Muscle layer of colon (tissue), 2 donors: ENCODE results near the gene MPP2.
A peak's percentile ranks its signal among the peaks of the same experiment; 100 is the strongest.

Source experiments
- H3K27ac ChIP-seq: one replicate; pipeline ENCODE4 v1.7.0; 2013; ENCODE audit warnings: low read depth, mild to moderate bottlenecking, low read length, moderate library complexity
- H3K27me3 ChIP-seq, 2 donors: one replicate each; pipeline ENCODE4 v1.7.0; 2013; ENCODE audit warnings: low read length in 2 of 2, mild to moderate bottlenecking in 2 of 2; ENCODE audit not compliant: insufficient read depth in 2 of 2, control insufficient read depth in 1 of 2
- H3K36me3 ChIP-seq: one replicate; pipeline ENCODE4 v1.7.0; 2013; ENCODE audit warnings: mild to moderate bottlenecking, low read length; ENCODE audit not compliant: insufficient read depth
- H3K4me1 ChIP-seq: one replicate; pipeline ENCODE4 v1.7.0; 2013; ENCODE audit warnings: mild to moderate bottlenecking, low read length; ENCODE audit not compliant: insufficient read depth
- H3K4me3 ChIP-seq, 2 donors: one replicate each; pipeline ENCODE4 v1.7.0; 2013; ENCODE audit warnings: low read length in 2 of 2, low read depth in 1 of 2, mild to moderate bottlenecking in 1 of 2, moderate library complexity in 1 of 2
- H3K9ac ChIP-seq: one replicate; pipeline ENCODE4 v1.7.0; 2013; ENCODE audit warnings: low read length
- H3K9me3 ChIP-seq: one replicate; pipeline ENCODE4 v1.7.0; 2013; ENCODE audit warnings: mild to moderate bottlenecking, low read length
- donor health status: abdominal sarcoma.
- donor health status: Adenocarcinoma of cecum.

MPP2 gene

DNA sequence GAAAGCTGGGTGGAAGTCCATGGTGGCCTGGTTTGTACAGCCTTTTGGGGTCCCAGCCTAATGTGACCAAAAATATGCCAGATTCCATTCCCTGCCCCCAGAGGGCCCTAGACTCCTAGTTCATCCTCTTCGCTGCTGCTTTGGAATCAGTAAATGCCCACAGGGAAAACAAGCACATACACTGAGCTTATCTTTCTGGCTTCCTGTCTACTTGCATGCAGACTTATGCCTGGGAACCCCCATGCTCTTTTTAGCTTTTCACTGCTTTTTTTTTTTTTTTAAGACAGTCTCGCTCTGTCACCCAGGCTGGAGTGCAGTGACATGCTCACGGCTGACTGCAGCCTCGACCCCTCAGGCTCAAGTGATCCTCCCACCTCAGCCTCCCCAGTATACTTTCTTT lies 66.5 kb downstream of the MPP2 start:
- Histone ChIP-seq H3K4me3 (no peak overlapping the region), H3K4me1 (no peaks in the 10 kb centered on the region), H3K36me3 (no peaks in the 10 kb centered on the region), H3K27ac (no peak overlapping the region), H3K9me3 (no peaks in the 10 kb centered on the region), H3K9ac (no peak overlapping the region), H3K27me3 (peaks cover 0 to 5% of the 10 kb centered on the region in 2 donors)

DNA sequence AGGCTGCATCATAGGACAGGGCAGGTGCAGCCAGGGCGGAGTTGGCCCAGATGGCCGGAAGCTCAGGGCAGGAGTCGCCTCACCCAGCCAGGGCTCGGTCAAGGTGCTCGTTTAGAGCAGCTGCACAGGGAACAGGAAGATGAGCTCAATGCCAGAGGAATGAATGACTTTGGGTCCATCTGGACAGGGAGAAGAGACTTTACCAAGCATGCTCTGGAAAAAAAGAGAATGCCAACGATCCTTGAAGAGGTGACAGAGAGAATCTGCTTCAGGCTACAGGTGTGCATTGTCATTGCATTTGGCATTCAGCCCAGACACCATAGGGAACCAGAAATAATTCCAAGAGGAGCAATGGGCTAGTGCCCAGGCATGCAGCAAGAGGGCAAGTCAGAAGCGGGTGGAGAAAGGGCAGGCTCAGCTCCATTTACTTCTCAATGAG lies 67.6 kb downstream of the MPP2 start:
- Histone ChIP-seq H3K4me3 (no peak overlapping the region), H3K27ac (no peak overlapping the region), H3K9me3 (no peaks in the 10 kb centered on the region), H3K36me3 (no peaks in the 10 kb centered on the region), H3K27me3 (peaks cover 0 to 5% of the 10 kb centered on the region in 2 donors), H3K4me1 (no peaks in the 10 kb centered on the region), H3K9ac (no peak overlapping the region)

DNA sequence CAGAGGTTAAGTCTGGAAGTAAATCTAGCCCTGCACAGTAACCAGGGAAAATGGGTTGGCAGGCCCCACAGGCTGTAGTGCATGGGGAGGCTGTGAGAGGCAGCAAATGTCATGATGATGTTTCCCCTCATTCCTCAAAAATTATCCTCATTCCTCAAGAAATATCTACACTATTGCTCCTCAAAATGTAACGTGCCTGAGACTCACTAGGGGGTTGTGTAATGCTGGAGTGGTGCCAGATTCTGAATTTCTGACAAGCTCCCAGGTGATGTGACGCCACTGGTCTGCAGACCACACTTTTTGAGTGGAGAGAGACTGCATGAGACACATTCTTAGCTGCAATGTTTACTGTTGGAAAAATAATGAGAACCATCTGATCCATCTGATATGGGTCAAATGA lies 73.2 kb downstream of the MPP2 start:
- Histone ChIP-seq H3K4me1 (peaks cover 13% of the 10 kb centered on the region), H3K9me3 (no peaks in the 10 kb centered on the region), H3K27ac (no peak overlapping the region), H3K4me3 (no peak overlapping the region), H3K36me3 (peaks cover 13% of the 10 kb centered on the region), H3K9ac (no peak overlapping the region), H3K27me3 (no peaks in the 10 kb centered on the region)

DNA sequence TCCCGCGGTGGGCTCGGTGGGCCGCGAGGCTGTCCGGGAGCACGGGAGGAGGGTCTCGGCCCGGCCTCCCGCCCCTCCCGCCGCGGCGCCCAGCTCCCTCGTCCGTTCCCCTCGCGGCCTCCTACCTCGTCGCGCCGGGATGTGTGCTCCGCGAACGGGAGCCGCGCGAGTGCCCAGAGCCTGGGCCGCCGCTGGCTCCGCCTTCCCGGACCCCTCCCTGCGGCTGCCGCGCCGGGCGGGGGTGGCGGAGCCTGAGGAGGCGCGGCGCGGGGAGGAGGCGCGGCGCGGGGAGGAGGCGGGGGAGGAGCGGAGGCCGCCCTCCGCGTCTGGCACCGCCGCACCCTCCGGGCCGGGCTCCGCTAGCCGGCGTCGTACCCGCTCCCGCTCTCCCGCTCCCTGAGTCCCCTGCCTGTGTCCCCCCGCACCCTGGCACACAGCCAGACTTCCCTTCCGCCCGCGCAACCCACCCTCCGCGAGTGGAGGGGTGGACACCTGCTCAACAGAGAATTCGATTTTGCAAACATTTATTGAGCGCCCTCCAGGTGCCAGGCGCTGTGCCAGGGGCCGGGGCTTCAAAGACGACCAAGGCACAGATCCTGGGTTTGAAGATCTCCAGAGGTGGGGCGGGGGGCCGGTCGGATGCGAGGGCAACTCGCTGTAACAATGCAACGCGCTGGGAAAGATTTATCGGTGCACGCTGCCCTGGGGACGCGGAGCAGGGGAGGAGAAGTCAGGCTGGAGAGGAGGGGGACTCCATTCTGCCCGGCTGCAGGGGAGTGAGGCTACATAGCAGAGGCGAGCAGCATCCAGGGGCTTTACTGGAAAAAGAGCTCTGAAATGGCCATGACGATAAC lies 74.1 kb downstream of the MPP2 start, which contains the start of gene MPP3:
Gene MPP3, minus strand, starts transcription at position 171 of the 854 bp plus-strand sequence. CDS start 1,240 bp downstream, outside the sequence.
- peak within 1 kb of the TSS; percentile 68 to 72 for H3K4me3 ChIP-seq
- H3K36me3 ChIP-seq: peaks cover 16% of the 10 kb centered on the region
- no peak within 1 kb of the TSS for H3K9ac ChIP-seq
- H3K9me3 ChIP-seq: no peaks in the 10 kb centered on the region
- no peak within 1 kb of the TSS for H3K27ac ChIP-seq
- H3K27me3 ChIP-seq: no peaks in the 10 kb centered on the region
- H3K4me1 ChIP-seq: peaks cover 13% of the 10 kb centered on the region

DNA sequence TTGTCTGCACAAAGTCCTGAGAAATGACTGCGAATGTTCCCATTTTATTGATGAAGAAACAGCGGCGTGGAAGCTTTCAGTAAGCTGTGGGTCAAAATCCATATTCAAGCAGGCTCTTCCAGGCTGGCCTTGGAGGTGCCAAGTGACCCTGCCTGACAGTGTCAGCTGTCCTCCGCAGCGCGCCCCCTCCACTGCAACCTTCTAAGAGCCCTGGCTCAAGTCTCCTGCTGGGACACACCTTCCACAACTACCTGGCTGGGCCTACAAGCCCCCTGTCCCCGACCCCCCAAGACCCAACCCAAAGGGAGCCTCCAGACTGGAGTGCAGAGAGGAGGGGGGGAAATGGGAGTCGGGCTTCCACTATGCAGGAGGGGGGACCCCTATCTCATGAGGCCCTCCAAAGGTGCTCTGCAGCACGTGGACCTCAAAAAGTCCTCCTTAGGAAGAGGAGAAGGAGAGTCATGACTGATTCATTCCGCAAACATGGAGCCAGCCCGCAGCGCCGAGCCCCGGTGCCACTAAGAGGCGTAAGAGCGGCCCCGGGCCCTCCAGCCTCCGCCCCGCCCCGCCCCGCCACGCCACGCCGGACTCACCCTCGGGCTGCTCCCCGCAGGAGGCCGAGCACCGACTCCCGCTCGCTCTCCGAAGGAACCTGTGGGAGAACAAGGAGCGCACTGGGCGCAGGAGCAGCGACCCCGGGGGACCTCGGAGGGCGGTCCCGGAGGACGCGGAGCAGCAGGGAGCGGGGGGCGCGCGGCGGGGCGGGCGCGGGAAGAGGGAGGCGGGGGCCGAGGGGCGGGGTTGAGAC lies 75.0 kb downstream of the MPP2 start:
- Histone ChIP-seq H3K4me3 (peak overlapping the region; percentile 68 to 72), H3K27me3 (no peaks in the 10 kb centered on the region), H3K36me3 (peaks cover 23% of the 10 kb centered on the region), H3K4me1 (peaks cover 13% of the 10 kb centered on the region), H3K9me3 (no peaks in the 10 kb centered on the region), H3K27ac (no peak overlapping the region), H3K9ac (no peak overlapping the region)

DNA sequence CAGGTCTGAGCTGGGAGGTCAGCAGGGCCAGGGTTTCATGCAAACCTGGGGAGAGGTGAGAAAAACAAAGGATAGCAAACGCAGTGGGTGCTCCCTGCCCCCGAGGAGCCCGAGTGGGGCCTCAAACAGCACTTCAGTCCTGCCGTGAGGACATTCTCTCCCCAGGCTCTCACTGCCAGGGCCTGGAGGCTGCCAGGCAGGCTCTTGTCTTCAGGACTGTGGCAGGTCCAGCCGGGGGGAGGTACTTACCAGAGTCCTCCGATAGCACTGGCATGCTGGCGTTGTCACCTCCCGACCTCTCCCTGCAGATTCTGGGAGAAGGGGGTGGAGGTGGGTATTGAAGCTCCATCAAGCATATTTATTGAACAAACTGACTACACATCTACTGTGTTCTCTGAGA lies 75.7 kb downstream of the MPP2 start:
- no peak overlapping the region for H3K4me3 ChIP-seq

DNA sequence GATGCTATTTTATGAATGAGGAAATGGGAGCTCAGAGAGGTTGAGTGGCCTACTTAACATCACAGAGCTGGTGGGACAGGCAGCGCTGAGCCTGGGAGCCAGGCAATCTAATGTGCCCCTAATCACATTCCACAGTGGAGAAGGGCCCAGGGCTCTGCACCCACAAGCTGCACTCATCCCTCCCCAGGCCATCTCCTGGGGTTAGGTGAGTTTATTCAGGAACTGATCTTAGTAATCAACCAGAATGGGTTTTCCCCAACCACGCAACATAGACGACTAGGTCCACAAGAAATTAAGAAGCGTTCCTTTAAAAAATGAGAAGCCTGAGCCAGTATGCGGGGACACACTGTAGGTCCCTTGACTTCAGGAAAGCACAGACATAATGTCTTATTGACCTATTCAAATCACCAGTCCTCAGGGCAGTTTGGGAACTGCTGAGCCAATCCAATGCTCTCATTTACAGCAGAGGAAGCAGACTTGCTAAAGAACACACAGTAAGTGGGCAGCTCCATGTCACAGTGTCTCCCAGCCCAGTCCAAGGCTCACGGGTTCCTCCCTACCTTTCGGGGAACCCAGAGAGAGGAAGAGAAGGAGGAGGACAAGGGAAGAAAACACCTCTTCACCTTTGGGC lies 76.7 kb downstream of the MPP2 start:
- Histone ChIP-seq H3K9ac (no peak overlapping the region), H3K9me3 (no peaks in the 10 kb centered on the region), H3K4me1 (peaks cover 13% of the 10 kb centered on the region), H3K27ac (no peak overlapping the region), H3K4me3 (no peak overlapping the region), H3K27me3 (no peaks in the 10 kb centered on the region), H3K36me3 (peaks cover 31% of the 10 kb centered on the region)

More for the DNA sequence above, 75.7 kb downstream of the MPP2 start:
- H3K9me3 ChIP-seq: no peaks in the 10 kb centered on the region
- H3K36me3 ChIP-seq: peaks cover 23% of the 10 kb centered on the region
- H3K27me3 ChIP-seq: no peaks in the 10 kb centered on the region
- no peak overlapping the region for H3K27ac ChIP-seq
- no peak overlapping the region for H3K9ac ChIP-seq
- peaks cover 13% of the 10 kb centered on the region for H3K4me1 ChIP-seq

DNA sequence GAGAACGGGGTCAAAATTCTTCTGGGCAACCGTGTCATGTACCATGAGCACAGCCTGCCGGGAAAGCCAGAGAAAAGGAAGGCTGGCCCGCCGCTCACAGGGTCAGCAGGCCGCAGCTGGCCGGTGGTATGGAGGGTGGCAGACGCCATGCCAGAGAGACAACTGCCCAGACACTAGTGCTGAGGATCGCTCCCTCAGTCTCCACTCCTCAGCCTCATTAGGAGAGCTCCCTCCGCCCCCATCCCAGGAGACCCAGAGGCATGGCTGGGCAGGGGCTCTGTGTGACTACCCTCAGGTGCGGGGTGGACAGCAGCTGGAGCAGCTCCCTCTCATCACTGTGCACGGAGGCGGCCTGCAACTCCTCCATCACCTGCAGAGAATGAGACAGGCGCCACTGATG lies 77.6 kb downstream of the MPP2 start:
- Histone ChIP-seq H3K4me1 (peaks cover 13% of the 10 kb centered on the region), H3K36me3 (peaks cover 39% of the 10 kb centered on the region), H3K4me3 (no peak overlapping the region), H3K27ac (no peak overlapping the region), H3K9ac (no peak overlapping the region), H3K9me3 (no peaks in the 10 kb centered on the region), H3K27me3 (no peaks in the 10 kb centered on the region)

DNA sequence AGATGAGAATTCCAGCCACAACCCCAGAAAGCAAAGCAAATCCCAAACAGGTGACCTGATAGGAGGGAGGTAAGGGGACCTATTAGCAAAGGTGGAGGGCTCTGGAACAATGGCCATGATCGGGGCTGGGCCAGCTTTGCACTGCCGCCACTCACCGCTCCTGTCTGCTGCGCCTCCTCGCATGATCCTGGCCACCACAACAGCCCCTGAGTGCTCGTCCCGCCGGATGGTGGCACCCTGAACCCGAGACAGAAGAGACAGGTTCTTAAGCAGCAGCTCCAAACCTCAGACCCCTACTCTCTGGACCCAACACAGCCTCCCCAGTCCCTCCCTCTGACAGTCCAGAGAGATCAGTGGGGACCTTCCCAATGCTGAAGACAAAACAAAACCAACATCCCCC lies 79.7 kb downstream of the MPP2 start:
- Histone ChIP-seq H3K27ac (no peak overlapping the region), H3K36me3 (peaks cover 39% of the 10 kb centered on the region)

DNA sequence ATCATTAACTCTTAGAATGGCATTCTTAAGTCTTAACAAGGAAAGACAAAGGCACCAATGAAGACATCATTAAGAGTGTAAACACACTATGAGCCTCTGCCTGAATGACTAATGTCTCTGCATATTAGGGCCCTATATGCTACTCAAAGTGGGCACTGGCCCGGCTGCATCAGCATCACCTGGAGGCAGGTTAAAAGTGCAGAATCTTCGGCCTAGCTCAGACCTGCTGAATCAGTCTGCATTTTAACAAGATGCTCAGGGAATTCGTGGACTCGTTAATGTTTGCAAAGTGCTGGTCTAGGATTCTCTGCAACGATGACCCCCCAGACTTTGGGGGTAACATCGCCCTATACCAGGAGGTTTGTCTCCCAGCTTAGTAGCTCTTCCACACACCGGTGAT lies 81.1 kb downstream of the MPP2 start:
- Histone ChIP-seq H3K4me3 (no peak overlapping the region), H3K4me1 (no peaks in the 10 kb centered on the region), H3K36me3 (peaks cover 39% of the 10 kb centered on the region), H3K27ac (no peak overlapping the region), H3K9ac (no peak overlapping the region), H3K27me3 (no peaks in the 10 kb centered on the region), H3K9me3 (no peaks in the 10 kb centered on the region)

More for the DNA sequence above, 79.7 kb downstream of the MPP2 start:
- Histone ChIP-seq H3K4me1 (peaks cover 7% of the 10 kb centered on the region), H3K9me3 (no peaks in the 10 kb centered on the region), H3K4me3 (no peak overlapping the region), H3K27me3 (no peaks in the 10 kb centered on the region), H3K9ac (no peak overlapping the region)

DNA sequence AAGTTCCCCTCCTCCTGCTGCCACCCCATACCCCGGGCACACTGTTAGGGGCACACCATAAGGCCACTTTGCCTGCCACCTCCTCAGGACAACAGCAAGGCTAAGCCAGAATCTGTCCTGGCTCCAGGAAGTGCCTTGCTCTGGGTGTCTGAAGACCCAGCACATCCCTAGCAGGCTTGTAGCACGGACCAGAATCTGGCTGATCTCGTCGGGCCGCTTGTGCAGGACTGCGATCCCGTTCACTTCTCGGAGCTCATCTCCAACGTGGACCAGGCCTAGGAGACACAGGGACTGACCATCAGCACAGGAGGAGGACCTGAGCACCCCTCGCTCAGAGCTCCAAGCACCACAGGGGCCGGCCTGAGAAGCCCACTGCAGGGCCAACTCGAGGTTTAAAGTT lies 81.8 kb downstream of the MPP2 start:
- Histone ChIP-seq H3K4me1 (no peaks in the 10 kb centered on the region), H3K9me3 (no peaks in the 10 kb centered on the region), H3K9ac (no peak overlapping the region), H3K27me3 (no peaks in the 10 kb centered on the region), H3K27ac (no peak overlapping the region), H3K4me3 (no peak overlapping the region), H3K36me3 (peaks cover 36% of the 10 kb centered on the region)
